ENCODE measurements around the gene UBQLN4.

UBQLN4 gene

GRCh38 chr1:156053768-156054499, at the start of gene UBQLN4:
Gene UBQLN4, minus strand, starts transcription at chr1:156053798. Its CDS starts 97 bp downstream, at chr1:156053701.
- peak; percentile 93 for DNase-seq (ENCODE audit: low spot score)

GRCh38 chr1:156102633-156103511, 49.3 kb upstream of the UBQLN4 start:
- DNase-seq (ENCODE audit: low spot score): no peak

DNA sequence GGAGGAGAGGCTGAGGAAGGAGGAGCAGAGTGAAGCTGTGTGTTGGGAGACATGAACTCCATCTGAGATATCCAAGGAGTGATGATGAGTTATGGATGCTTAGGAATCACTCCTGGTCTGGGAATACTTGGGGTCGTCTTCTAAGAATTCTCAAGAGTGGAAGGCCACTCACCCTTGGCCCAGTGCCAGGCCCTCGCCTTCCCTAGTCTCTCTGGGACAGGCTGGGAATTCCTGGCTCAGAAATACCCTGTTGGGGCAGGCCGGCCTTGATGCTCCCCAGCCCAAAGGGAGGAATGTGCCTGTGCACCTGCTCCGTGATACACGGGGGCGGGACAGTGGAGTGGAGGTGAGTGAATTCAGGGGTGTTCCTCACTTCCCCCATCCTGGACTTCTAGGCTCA, 48.3 kb upstream of the UBQLN4 start:
- no peak for DNase-seq (ENCODE audit: low spot score)

- DNase-seq (ENCODE audit: low spot score): no peak
Measured at GRCh38 chr1:156100205-156100995, 46.8 kb upstream of the UBQLN4 start.

- DNase-seq (ENCODE audit: low spot score): no peak
Measured at GRCh38 chr1:156099282-156099681, 45.7 kb upstream of the UBQLN4 start.

DNA sequence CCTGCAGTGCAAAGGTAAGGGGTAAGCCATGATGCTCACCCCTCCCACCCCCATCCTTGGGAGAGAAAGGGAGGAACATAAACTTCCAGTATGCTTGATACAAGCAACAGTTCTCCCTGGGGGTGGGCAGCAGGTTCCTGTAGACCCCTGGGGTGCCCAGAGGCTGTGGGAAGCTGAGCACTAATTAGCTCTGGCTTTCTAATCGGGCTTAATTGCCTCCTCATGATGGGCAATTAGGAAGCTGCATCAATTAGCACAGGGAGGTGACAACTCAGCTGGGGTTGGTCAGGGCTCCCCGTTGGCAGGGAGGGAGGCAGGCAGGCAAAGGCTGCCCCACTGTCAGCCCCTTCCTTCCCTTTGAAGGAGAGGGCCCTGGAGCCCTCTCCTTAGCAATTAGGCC, 45.2 kb upstream of the UBQLN4 start:
- DNase-seq (ENCODE audit: low spot score): no peak

DNA sequence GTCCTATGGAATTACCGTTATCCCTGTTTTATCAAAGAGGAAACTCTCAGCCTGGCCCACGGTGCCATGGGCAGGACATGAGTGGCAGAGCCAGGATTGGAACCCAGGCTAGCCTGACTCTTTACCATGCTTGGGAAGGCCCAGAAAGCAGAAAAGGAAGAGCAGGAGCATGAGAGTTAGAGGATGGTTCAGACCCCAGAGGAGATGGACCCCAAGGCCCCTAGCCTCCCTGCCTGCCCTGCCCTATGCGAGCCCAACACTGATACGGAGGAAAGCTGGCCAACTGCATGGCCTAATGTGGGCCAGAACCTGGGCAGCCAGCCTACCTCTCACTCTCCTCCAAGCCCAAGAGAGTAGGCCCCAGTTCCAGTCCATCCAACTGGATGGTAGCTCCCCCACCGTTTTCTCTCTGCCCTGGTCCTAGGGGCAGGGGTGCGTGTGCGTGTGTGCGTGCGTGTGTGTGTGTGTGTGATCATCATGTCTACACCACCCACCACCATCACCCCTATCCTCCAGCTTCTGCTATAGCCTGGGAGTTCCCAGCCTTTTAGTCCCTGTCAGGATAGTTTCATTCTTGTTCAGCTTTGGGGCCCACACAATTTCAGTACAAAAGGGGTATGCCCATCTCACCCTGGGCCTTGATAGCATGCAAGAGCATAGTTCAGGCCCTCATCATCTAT, 44.0 kb upstream of the UBQLN4 start:
- DNase-seq (ENCODE audit: low spot score): no peak

DNA sequence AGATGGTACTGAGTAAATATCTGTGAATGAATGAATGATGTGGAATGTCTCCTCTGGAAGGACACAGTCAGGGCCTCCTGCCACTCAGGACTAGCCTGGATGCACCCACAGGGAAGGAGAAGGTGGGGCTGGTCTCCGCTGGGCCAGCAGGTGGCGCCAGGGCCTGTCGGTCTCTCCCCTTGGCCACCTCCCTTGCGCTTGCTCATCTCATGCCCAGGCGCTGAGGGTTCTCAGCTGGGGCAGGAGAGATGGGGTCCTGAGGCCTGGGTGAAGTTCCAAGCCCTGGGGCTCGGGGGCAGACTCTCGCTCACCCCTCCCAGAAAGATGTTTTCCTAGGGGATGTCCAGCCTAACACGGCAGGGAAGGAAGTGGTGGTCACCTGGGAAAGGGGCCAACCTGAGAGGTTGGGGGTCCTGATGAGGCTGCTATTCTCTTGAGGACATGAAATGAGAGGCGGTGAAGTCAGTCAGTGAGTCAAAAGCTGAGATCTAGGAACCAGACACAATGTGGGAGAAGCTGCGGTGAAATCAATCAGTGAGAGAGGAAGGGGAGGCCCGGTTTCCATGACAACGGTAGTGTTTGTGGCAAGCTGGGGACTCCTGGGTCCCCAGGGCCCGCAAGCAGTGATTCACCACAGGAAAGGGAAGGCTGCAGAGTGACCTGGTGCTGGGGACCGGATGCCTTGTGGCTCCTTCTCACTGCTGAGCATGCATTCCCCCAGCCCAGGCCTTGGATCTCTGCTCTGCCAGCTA, 43.2 kb upstream of the UBQLN4 start:
- peak; percentile 74 for DNase-seq (ENCODE audit: low spot score)

GRCh38 chr1:156095906-156096508, 42.4 kb upstream of the UBQLN4 start:
- DNase-seq (ENCODE audit: low spot score): no peak

- DNase-seq (ENCODE audit: low spot score): no peak
Measured at GRCh38 chr1:156091610-156092009, 38.0 kb upstream of the UBQLN4 start.

DNA sequence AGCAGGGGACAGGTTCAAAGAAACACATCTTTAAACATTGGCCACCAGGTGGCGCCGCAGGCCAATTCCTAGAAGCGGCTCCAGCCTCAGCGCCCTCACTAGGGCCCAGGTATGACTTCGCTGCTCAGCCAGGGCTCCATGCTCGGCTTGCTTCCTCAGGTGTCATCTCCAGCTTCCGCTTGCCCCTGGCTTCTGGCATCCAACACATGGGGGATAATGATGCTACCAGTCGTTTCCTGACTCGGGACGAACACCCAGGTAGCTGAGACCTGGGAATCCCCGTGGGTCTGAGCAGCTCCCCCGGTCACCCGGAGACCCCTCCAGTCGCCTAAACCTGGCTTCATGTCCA, 37.2 kb upstream of the UBQLN4 start:
- DNase-seq (ENCODE audit: low spot score): peak; percentile 77

DNA sequence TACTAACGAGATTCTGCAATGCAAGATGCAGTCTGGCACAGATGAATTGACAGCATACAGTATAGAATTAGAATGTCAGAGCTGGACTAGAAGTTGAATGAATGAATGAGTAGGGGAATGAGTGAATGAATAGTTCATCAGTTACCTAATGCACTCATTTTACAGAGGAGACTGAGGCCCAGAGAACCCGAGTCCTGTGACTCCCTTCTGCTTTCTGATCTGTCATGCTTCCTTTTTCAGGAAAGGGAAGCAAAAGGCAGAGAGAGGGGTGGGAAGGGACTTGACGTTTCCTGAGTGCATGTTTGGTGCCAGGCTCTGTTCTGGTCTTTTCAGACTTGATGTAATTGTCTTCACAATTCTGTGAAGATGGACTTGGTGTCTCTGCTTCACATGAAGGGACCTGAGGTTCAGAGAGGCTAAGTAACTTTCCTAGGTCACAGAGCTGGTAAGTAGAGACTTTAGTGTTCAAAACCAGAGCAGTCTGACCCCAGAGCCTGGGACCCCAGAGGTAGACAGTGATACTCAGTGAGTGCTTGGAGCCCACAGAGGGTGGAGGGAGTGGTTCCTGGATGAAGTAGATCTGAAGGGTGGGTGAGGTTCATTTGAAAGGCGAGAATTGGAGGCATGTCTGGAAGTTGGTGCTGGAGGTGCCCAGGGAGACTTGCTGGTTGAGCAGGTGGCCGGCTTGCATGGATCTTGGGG, 36.7 kb upstream of the UBQLN4 start:
- no peak for DNase-seq (ENCODE audit: low spot score)

GRCh38 chr1:156089704-156090103, 36.1 kb upstream of the UBQLN4 start:
- no peak for DNase-seq (ENCODE audit: low spot score)

GRCh38 chr1:156086256-156086662, 32.7 kb upstream of the UBQLN4 start:
- DNase-seq (ENCODE audit: low spot score): no peak

- DNase-seq (ENCODE audit: low spot score): no peak
Measured at GRCh38 chr1:156083800-156084790, 30.5 kb upstream of the UBQLN4 start.

DNA sequence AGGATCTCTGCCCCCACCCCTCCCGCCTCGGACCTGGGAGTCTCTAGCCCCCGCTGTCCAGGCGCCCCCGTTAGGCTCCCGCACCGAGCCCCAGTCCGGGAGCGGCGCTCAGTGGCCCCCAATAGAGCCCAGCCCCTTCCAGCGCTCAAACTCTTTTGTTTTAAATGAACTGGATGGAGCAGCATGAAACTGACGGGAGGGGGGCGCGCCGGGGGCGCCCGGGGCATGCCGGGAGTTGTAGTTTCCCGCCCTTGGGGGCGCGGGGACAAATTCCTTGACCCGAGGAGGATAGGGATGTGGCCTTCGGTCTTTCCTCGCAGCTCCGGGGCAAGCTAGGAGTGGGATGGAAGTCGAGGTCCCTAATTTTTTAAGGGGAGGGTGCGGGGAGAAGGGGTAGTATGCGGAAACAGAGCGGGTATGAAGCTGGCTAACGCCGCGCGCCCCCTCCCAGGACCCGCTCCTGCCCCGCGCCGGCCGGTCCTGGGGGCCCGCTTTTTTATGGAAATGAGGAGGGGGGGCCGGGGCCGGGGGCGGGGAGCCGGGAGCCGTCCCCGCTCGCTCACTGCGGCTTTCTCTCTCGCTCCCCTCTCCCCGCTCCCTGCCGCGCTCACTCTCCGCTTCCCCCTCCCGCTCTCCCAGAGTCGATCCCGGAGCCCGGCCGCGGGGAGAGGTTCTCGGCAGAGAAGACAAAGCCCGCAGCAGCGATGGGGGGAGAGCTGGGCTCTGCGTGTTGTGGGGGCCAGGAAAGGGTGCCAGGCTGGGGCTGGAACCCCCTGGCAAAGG, 28.9 kb upstream of the UBQLN4 start, which contains the start of gene MEX3A:
Gene MEX3A (minus strand): TSS at position 157 of the 783 bp plus-strand sequence. CDS start 467 bp downstream, outside the sequence.
- peak; percentile 77 for DNase-seq (ENCODE audit: low spot score)

DNA sequence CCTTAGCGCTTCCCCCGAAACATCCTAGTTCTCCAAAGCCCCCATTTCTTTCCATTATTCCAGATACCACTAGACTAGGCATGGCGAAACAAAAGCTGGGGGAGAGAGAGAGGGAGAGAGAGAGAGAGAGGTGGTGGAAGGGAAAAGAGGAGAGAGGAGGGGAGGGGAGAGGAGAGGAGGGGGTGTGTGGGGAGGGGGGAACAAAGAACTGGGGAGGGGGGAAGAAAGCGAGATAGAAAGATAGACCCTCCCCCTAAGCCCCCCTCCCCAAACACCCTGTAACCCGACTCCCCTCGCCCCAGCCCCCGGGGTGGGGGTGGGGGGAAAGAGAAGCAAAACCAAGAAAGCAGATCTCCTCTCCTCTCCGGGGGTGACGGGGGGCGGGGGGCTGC, 28.3 kb upstream of the UBQLN4 start:
- DNase-seq (ENCODE audit: low spot score): no peak

Measured in putamen (tissue), 1 donor.